ENCODE results near the gene JAML. TPM values are rescaled to one million over a fixed set of nuclear protein-coding genes. Genes with fewer than 3 reads are reported as not detected.
A peak's percentile ranks its signal among the peaks of the same experiment; 100 is the strongest.

JAML gene
- polyA plus RNA-seq, 5 donors = 4.5 to 8.4 (median 6.8) TPM

DNA sequence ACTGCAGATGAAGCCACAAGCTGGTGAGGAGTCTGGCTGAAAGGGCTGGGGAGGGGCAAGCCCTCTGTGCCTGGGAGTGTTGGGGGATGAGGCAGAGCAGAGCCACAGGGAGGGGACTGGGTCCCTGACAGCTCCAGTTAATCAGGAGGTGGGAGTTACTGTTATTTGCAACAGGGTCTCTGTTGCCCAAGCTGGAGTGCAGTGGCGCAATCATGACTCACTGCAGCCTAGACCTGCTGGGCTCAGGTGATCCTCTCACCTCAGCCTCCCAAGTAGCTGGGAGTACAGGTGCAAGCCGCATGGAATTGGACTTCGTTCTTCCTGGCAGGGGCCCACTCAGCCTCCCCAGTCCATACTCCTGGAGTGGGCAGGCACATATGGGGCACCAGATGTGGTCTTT, 56.1 kb downstream of the JAML start:
- no peak for DNase-seq

DNA sequence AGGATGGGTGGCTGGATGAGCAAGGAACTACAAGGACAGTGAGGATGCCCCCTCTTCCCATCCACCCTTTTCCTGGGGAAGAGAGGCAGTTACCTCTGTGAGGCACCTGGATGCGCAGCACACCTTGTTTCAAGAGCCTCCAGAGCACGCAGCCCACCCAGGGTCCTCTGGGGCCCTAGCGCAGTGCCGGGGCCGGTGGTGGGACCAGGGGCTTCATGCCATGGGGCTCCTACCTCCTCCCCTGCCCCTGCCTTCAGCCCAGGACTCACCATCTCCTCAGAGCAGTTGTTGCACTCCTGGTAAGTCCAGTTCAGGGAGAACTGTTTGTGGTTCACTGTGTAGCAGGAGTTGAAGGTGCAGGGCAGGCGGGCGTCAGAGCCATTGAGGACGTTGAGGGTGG, 56.5 kb downstream of the JAML start:
- DNase-seq = no peak

DNA sequence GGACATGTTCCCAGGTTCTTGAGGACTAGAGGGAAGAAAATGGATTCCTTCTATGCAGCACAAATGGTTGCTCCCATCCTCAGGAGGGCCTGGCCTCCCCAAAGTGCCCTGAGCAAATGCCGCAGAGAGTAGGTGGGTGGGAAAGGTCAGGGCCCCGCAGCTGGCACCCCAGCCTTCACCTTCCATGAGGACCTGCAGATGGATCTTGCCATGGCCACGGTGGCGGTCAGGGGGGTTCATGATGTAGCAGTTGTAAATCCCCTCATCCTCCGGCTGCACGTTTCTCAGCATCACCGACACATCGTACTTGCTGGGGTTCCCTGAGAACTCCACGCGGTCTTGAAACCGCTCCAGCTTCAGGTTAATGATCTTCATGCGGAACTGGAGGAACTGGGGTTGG, 56.9 kb downstream of the JAML start:
- DNase-seq = no peak

DNA sequence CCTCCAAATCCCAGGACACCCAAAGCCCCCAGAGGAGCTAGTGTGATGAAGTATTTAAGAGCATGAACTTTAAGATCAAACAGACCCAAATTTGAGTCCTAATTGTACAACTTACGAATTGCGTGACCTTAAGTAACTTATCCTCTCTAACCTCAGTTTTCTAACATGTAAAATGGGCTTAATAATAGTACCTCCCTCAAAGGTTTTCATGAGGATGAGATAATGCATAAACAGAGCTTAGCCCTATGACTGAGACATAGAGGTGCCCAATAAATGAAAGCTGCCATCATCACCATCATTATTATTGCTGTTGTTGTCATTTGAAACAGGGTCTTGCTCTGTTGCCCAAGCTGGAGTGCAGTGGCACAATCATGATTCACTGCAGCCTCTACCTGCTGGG, 57.6 kb downstream of the JAML start:
- no peak for DNase-seq

DNA sequence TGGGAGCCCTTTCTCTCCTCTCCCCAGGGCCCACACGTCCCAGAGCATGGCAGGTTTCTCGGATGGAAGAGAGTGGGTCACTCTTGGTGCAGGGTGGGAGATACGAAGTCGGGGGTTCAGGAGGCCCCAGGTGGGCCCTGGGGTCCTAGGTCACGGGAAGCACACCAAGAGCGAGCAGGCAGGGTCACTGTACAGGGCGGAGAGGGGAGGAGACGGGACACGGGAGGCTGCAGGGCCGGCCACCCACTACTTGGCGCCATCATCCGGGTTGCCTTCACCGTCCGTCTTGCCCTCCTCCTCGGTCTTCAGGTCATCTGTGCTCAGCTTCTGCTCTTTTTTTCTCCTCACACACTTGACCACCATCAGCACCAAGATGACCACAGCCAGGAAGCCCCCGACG, 58.2 kb downstream of the JAML start:
- no peak for DNase-seq

DNA sequence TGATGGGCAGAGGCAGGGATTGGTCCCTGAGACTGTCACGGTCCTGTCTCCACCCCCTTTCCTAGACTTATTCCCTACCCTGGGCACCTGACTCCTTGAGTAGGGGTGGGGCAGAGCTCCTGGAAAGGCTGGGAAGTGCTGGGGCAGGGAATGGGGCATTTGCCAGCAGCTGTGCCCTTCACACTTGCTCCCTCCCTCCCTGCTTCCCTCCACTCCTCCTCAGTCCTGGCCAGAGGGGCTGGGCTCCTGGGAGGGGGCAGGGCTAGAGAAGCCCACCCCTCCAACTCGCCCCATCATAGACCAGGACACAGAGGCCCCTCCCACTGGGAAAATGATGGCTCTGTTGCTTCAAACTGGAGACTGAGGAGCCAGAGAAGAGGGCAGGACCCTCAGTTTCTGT, 59.9 kb downstream of the JAML start:
- no peak for DNase-seq

DNA sequence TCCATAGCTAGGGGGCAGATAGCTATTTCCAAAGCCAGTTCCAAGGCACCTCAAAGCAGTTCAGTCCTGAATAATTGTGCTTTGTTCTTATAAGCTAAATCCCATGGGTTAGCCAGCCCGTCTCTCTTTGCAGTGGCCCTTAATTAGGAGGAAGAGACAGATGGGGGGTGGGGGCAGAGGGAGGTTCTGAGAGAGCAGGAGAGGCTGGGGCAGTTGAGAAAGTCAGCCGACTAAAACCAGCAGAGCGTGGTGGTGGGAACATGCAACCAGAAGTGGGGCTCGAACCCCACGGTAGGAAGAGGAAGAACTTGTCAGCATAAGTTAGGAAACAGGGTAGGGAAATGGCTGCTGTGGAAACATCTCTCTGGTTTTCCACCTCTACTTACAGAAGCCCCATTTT, 61.3 kb downstream of the JAML start:
- no peak for DNase-seq

DNA sequence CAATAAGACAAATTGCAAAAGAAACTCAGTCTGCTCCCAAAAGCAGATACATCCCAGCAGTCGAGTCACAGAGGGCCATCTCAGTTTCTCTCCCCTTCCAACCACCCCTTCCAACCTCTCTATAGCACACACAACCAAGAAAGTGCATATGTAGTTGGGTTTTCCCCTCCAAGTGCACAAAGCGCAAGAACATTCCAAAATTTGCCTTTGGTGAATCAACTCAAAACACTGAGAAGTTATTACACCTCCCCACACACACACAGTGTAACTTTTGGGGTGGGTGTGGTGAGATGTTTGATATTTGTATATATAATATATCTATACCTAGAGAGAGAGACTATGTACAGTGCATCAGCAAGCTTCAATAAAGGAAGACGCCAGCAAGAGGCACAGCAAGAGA, 62.0 kb downstream of the JAML start:
- DNase-seq = no peak

DNA sequence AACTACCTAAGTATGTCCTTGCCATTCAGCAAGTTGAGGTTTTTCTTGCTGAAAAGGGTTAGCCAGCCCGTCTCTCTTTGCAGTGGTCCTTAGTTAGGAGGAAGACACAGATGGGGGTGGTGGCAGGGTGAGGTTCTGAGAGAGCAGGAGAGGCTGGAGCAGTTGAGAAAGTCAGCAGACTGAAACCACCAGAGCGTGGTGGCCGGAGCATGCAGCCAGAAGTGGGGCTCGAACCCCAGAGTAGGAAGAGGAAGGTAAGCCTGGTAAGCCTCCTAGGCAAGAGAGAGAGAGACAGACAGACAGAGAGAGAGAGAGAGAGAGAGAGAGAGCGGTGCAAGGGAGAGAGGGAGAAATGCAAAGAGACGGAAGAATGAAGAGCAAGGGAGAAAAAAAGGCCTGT, 63.0 kb downstream of the JAML start:
- DNase-seq = no peak

DNA sequence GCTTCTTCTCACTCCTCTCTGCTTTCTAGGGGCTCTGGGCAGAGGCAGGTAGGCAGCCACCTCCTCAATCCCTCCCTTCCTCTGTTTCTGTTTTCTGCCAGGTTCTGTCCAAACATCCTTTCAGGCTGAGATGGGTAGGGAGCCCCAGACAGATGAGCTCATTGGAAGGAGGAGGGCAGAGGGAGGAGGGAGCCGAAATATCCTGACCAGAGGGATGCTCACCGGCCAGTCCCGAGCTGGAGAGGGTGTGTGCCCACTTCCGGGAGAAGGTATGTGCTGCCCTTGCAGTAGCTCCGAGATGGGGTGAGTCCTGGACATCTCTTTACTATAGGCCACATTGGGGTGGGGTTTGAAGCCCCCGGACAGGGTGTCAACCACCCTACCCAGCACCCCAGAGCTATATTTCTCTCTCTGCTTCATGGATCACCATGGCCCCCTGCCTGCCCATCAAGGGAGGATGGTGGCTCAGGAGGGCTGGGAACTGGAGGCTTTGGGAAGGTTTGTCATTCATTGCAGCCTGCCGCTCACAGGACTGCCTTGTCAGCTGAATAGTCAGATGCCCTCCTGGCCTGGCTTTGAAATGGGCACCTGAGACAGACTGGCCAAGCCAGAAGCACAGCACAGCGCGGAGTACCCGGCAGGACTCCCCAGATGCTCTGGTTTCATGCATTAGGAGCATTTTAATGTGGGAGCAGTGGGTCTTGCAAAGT, 67.5 kb downstream of the JAML start:
- DNase-seq = no peak

DNA sequence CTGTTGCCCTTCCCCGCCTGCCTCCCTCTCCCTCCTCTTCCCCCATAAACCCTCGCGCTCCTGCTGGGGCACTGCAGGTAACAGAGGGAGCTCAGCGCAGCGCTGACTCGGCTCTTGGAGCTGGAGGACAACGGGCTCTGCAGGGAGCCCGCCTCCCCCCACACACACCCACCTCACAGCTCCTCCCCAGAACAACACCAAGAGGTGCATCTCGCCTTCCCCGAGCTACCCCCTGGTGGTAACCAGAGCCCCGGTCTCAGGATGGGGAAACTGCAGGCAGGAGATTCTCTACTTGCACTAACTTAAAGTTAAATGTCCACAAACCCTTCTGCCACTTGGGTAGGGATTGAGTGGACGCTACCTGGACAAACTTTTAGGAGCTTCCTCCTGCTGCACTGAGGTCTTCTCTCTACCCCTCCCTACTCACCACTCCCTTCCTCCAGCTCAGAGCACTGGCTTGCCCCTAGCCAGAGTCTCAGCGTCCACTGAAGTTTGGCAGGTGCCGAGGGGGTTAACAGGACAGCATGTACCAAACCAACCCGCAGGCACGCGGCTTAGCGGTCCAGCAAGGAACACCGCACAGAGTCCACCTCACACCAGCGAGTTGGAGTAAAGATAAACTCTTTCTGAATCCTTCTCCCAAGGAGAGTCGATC, 68.2 kb downstream of the JAML start:
- no peak for DNase-seq

DNA sequence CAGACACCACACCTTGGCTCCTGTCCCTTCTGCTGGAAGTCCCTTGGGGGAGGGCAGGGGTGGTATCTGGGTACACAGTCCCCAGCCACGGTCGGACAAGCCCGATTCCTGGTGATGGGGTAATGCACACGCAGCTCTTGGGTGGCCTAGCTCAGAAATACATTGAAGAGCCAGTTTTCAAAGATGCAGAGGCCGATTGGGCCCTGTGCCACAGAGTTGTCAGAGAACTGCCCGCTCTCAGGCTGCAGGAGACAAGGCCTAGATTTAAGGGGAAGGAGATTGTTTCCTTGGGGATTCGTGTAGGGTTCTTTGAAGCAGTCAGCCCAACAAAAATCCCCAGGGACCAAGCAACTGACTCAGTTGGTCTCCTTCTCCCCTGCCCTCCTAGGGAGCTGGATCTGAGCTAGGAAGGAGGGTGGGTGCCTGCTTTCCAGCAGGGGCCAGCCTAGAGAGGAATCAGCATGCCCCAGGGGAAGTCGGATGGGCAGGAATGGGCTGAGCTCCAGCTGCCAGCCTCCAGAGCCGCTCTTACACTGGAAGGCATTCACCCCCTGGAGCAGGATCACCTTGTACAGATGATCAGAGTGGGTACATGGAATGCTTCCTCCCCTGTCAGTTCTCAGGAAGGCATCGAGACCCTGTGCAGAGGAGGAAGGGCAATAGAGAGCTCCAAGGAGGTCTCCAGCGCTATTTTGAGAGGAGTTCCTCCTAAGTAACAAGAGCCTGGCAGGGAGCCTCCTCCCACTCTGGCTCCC, 68.9 kb downstream of the JAML start:
- no peak for DNase-seq

DNA sequence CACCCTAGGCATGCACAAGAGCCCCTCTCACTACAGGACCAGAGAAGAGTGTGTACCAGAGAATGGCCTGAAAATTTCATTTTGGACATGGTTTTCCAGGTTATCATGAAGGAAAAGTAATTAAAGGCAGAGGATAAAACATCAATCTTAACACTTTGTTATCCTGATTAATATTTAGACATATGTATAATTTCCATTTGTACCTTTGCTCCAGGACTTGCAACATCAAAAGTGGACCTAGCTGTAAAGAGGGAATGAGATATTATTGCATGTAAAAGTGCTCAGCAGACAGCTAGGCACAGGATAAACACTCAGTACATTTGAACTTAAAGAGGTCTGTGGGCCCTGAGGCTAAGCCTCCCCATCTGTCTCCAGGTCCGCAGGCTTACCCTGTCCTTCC, 70.2 kb downstream of the JAML start:
- no peak for DNase-seq

DNA sequence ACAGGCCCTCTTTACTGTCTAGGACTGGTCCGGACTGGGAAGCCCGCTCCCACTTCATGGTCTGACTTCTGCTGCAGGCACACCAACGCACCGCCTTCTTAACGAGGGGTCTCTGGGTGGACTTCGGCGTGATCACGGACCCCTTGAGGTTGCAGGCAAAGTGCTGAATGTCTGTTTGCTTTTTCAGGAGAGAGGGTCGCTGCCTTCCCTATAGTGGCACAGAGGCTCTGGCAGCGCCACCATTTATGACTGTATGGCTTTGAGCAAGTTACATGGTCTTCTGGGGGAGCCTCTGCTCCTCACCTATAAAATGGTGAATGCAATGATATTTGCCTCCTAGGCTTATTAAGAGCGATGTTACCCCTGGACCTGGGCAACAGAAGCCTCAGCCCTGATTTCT, 70.8 kb downstream of the JAML start:
- DNase-seq = no peak

DNA sequence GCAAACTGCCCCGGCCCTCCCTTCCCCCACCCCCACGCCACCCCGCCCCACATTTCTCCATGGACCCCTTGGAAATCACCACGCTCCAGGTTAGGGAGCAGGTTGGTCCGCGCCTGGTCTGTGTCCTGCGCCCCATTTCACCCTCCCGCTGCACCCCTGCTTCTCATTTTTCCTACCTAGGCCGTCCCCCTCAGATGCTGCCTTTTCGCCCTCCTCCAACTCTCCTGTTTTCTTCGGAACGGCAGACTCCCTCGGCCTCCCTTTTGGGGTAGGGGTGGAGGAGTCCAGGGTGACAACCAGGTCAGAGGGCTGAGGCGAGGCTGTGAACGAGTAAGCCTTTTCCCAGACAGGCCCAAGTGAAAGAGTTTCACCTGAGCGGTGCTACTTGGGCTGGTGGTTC, 71.3 kb downstream of the JAML start:
- DNase-seq = no peak

DNA sequence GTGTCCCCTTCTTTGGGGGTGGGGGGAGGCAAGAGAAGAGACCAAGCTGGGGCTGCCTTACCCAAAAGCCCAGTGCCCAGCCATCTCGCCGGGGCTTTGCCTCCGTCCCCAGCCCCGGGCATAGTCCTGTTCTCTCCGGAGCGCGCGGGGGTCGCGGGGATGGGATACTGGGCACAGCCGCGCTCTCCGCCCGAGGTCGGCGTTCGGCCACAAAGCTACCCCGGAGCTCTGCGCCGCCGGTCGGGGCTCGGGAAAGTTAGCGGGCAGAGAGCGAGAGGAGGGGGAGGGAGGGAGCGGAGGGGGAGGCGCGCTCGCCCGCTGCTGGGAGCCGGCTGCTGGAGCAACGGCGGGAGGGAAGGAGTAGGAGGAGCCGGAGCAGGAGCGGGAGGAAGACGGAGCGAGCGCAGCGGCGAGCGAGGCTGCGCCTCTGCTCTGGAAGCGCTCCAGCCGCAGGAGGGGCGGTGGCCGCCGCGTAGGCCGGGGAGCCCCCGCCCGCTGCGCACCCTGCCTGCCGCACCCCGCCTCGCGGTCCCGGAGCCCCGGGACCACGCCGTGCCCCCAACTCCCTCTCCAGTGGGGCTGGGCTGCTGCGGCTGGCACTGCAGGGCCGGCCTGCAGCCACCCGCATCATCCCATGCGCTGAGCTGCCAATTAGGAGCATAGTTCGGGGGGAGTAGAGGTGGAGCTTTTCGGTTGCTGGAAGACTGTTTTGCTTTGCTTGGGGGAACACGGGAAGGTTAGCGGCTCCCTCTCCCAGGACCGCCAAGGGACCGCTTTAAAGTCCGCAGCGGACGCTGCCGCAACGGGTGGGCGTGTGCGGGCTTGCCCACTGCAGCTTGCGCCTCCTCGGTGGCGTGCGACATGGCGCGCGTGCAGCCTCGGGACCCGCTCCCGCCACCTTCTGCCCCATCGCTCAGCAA, 72.0 kb downstream of the JAML start, which contains the start of gene SCN4B:
Gene SCN4B, minus strand, starts transcription at position 272 of the 920 bp plus-strand sequence. Its CDS starts 150 bp downstream, at position 122.
- DNase-seq = peak; percentile 71 to 76

DNA sequence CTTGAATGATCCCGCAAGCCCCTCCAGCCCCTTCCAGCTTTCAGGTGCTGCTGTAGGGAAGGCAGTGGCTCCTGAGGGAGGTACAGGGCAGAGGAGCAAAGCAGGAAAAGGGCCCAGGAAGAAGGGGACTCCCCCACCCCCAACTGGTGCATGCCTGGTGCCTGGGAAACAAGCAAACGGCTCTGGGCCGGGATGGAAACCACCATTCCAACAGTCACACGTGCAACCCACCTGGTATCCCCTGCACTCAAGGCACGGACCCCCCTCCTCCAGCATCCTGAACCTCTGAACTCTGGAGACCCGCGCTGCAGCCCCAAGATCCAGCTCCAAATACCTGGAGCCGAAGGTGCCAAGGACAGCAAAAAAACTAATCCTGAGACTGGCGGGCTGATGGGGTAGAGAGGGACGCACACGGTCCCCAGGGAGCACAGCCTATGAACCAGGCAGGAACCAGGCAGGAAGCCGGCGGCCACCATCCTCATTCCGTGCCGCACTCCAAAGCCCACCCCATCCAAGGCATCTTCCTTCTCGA, 72.7 kb downstream of the JAML start:
- DNase-seq = no peak

DNA sequence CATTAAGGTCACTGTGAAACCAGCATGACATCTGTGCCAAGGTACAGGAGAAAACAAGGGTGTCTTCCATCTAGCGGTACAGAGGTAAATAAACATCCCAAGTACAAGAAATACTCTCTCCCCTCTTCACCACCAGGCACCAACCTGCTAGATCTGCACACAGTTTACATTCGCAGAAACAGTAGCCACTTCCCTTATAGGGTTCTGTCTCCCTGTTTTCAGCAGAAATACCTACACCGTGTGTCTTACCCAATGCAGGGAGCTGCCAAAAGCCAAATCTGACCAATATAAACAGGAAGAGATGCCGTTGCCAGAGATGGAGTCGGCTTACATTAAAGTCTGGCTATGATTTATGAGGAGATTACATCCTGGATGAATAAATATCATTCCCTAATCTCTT, 73.4 kb downstream of the JAML start:
- DNase-seq = no peak

DNA sequence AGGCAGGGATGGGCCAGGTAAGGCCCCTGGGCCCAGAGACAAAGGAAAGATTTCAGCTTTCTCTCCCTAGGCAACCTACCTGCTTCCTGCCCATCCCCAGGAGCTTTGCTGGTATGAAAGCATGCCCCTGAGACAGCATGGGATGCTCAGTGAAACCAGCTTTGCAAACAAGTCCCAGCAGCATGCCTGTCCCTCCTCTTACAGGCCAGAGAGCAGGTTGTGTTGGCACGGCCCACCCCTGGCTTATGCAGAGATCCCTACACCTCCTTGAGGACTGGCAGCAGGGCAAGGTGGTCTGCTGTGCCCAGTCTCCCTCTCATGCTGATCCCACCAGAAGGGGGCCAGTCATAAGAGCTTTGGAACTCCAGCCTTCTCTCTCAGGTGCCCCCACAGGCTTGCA, 75.3 kb downstream of the JAML start:
- no peak for DNase-seq

DNA sequence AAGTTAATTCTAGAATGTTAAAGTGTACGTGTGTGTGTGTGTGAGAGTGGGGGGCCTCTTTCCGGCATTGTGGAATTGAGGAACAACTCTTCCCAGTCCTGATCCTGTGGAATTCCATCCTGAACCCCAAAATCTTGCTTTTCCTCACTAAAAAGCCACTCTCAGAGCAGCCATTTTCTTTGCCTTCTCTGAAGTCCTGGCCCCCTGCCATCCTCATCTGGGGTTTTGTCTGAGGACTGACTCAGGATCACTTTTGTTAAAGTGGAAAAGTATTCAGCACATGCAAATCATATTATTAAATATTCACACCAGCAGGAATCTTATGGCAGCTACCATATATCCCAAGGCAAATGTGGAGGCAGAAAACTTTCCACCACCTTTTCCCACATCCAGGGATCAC, 76.0 kb downstream of the JAML start:
- DNase-seq = no peak

DNA sequence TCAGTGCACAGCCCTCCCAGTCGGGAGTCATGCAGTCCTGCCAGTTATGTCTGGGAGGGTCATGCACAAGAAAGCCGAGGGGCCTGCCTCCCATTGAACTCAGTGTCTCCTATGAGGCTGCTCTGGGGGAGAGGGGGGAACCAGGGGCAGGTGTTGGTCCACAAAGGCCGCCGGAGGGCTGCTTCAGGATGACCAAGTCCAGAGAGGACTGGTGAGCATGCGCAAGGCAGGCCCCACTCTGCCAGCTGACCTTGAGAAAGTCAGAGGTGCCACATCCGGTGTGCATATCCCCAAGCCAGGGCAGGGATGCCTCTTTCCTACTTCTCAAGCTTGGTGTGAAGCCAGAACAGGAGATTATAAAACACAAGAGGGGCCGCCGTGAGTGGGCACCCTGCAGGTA, 76.6 kb downstream of the JAML start:
- no peak for DNase-seq

DNA sequence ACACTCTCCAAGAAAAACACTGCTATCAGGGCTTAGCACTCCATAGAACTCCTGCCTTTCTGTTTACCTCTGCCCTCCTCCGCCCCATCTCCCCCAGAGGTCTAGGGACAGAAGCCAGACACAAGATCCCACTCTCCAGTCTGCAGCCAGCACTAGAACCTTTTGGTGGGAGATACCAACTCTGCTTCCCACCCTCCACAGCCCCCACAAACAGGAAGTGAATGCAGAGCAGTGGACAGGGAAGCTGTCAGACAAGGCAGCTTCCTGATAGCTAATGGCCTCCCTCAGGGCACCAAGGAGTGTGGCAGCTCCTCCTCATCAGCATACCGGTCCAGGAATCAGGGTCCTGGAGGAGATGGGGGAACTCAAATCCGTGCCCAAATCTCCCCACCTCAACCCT, 77.3 kb downstream of the JAML start:
- DNase-seq = no peak
